HPDE6-E6E7 (cell line): ENCODE measurements around the gene SIAE.

ENCODE experiments used
- DNase-seq: peaks from one replicate; pipeline ENCODE4 v3.0.0; 2011; ENCODE audit warnings: missing footprints; ENCODE audit errors: extremely low spot score

Gene SIAE

DNA sequence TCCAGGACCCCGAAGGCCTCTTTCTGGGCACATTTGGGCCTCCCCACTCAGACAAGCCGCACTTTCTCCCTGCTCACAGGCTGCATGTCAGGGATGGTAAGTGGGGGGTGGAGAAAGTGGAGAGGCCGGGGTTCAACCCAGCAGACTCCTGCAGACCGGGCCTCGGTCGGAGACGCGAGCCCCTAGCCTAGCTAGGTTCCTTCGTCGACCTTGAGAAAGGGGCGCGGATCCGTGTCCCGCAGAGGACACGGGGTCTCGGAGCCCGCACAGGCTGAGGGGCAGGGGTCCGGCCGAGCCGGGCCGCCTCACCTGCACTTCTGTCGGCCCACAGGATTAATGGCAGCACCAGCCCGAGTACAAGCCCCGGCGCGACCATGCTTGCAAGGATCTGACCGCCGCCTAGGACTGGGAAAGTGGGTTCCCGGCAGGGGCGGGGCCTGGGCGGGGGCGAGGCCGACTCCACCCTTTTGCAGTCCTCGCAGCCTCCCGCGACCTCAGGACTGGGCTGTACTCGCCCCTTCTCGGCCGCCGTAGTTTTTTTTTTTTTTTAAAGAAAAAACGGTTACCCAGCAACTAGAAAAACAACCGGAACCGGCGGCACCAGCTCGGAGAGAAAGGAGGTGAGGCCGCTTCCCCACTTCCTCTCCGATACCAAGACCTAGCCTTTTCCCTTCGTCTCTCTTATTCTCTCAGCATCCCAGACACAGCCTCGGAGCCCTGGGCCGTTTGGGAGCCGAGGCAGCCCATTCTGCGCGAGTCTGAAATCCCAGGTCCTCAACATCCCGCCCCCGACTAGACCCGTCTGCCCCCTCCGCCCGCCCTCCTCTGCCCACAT is at the start of gene SIAE, which contains the start of gene SPA17:
TSS of gene SIAE (minus strand) at position 407 of the 835 bp plus-strand sequence. CDS start at position 376, 31 bp downstream.
TSS of gene SPA17 (plus strand) at position 572 of the 835 bp plus-strand sequence. CDS start 1,361 bp downstream, outside the sequence.
- DNase-seq = peak; percentile 92

DNA sequence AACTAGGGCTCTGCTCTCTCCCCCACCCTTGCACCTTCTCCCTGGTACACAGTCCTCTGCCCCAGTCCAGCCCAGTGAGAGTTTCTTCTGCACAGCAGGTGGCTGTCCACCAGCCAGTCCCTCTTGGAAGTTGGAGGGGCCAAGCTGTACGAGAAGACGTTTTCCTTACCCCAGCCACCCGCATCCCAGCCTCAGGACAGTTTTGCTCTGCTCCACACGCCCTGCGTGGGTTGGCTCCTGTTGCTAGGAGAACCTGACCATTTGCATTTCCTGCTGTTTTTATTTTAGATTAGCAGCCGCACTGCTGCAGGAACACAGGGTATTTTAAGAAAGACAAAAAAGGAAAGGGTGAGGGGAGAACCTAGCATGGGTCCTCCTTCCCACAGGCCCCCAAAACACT is 48.6 kb upstream of the SIAE start:
- no peak for DNase-seq

DNA sequence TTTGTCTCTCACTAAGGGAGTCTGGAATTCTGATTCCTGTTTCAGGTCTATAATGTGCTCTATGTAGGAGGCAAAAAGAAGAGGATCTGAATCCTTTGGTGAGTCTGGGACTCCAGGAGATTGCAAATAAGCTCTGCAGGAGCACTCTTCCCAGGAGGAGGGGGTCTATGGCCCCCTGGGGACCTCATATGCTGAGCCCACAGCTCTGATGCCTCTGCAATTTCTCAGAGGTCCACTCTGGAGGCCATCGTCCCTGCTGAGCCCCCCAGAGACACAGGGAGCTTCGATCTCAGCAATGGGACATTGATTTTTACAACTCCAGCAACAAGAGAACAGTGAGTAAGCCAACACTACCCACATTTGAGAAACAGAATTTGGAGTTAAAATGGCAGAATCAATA is 46.0 kb upstream of the SIAE start:
- no peak for DNase-seq

GRCh38 chr11:124718801-124719200 is 45.3 kb upstream of the SIAE start:
- DNase-seq = no peak

DNA sequence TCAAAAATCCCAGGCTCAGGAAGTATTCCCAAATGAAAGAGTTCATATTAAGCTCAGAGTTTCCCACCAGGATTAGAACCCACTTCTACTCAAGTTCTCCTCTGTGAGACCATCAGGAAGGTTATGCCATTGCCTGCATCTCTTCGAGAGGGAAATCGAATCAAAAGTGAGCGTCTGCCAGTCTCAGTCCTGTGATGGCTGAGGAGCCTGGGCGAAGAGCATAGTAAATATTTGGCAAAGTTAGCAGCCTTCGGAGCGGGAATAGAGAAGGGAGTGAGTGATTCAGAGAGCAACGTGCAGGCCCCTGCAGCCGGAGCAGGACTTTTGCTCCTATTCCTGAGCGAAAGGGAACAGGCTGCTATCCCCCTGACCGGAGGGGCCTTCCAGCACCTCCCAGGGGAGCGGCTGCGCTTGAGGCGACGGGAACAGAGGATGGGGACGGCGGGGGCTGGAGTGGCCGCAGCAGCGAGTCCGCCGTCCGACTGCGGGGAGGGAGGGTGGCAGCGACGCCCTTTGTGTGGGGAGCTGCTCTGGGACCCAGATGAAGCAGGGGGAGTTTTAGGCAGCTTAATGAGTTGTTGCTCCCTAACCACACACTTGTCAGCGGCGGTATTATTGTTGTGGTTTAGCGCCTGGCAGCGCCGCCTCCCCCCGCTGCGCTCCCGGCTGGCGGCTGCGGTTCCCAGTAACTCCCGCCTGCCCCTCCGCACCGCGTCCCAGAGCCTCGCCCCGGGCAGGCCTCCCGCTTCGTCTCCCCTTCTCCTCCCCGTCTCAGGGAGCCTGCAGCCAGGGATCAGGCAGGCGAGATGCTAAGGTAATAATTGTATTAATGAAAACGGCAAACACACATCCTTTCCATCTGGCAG is 44.5 kb upstream of the SIAE start:
- DNase-seq = peak; percentile 23

GRCh38 chr11:124717421-124717785 is 43.9 kb upstream of the SIAE start:
- DNase-seq = peak; percentile 64

DNA sequence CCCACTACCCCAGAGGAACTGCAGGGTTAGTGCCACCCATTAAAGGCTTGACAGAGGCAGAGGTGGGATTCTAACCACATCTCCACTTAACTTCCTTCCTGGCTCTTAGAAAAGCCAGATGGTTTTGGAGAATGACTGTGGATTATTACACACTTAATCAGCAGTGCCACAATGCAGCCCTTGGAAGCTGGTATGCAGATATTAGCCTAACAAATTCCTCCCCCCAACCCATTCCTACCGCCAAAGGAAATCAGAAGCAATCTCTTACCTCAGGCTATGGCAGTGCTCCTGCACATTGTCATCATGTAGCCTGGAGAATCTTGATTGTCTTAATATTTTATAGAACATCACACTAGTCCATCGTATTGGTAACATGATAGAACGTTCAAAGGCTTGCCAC is 43.1 kb upstream of the SIAE start:
- no peak for DNase-seq

GRCh38 chr11:124712392-124712791 is 38.9 kb upstream of the SIAE start:
- DNase-seq = no peak

DNA sequence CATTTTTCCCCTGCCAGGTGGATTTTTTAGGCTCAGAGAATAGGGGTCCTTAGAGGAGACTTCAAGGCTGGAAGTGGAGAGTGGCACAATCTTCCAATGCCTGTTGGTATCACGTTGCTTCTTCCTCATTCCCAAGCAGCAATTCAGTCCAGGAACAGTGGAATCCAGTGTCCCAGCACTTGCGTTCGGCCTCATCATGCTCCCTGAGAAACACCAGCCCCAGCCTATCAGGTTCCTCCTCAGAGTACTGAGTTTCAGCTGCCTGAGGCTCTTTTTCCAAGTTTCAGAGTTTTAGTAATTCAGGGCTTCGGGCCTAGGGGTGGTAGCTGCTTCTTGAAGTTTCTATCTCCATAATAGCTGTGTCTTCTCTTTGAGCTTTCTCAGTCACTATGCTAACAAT is 34.3 kb upstream of the SIAE start:
- no peak for DNase-seq

- DNase-seq = no peak
Observed at GRCh38 chr11:124700028-124700427, 26.5 kb upstream of the SIAE start.

- no peak for DNase-seq
Observed at GRCh38 chr11:124699547-124699946, 26.0 kb upstream of the SIAE start.

GRCh38 chr11:124693142-124693541 is 19.6 kb upstream of the SIAE start:
- no peak for DNase-seq

DNA sequence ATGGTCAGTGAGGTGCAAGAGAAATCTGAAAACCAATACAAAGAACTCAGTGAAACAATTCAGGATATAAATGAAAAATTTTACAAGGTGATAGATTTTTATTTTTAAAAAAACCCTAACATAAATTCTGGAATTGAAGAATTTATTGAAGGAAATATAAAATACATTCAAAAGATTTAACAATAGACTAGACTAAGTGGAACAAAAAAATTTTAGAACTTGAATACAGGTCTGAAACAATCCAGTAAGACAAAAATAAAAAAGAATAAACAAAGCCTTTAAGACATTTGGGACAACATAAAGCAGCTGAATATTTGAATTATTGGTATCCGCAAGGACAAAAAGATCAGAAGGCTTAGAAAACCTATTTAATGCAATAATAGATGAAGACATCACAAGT is 8.9 kb upstream of the SIAE start:
- DNase-seq = no peak

DNA sequence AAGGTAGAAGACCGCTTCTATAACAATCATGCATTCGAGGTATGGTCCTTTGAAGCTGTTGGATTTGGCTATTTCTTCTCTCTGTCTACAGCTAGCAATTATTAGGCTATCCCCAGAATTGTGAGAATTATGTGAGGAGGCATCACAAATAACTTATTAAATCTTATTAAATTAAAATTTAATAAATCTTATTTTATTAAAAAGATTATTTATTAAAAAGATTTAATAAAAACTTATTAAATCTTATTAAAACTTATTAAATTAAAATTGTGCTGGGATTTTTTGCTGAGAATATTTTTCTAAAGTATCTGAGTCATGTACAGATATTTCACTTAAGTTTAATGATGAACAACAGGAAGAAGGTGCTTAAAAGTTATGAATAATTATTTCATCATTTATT is 7.9 kb upstream of the SIAE start:
- no peak for DNase-seq

- DNase-seq = no peak
Observed at GRCh38 chr11:124678416-124678815, 4.9 kb upstream of the SIAE start.

DNA sequence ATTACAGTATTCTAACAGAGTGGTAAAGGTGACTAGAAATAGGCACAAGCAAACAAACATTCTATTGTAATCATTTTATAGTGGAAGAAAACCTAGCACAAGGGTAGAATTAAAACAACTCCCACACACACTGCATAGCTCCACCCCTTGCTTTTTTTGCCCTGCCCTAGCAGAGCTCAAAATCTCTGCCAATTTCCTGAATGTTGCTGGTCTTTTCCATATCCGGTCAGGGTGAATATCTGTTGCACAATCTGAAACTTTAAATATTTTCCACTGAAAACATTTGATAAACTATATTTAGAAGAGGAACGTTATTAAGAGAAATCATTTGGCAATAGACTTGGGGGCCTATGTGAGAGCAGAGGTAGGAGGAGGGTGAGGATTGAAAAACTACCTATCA is 2.8 kb upstream of the SIAE start:
- DNase-seq = no peak

GRCh38 chr11:124674571-124674970 is 1.0 kb upstream of the SIAE start:
- DNase-seq = no peak

GRCh38 chr11:124674168-124674517 is 604 bp upstream of the SIAE start:
- no peak for DNase-seq

DNA sequence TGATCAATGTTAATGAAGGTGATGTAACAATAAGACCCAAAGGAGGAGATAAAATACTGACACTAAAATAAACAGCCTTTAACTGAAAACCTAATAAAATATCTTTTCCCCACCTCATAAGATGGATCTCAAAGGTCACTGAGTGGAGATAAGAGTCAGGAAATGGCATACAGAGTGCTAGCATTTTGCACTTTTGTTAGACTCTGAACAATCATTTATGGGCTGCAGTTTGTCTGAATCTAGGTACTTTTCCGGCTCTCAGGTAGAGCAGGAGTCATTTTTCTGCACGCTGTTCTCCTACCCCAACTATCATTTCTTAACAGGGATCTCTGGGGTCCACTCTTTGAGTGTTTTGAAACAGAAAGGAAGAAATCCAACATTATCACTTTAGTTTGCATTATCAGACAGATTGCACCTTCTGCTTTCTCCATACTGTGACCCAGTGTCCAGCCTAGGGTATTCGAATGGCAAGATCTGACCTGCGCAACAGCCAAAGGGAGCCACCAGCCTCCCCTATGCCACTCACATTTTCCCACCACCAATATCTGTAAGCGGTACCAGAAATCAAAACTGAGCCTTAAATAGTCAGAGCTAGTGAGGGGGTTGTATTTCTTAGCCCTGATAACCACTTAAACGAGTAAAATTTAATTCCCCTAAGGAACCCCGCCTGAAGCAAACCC is 863 bp downstream of the SIAE start:
- DNase-seq = no peak

- no peak for DNase-seq
Observed at GRCh38 chr11:124670732-124671131, 2.8 kb downstream of the SIAE start.

- DNase-seq = peak; percentile 59
Observed at GRCh38 chr11:124669193-124669592, 4.3 kb downstream of the SIAE start.

DNA sequence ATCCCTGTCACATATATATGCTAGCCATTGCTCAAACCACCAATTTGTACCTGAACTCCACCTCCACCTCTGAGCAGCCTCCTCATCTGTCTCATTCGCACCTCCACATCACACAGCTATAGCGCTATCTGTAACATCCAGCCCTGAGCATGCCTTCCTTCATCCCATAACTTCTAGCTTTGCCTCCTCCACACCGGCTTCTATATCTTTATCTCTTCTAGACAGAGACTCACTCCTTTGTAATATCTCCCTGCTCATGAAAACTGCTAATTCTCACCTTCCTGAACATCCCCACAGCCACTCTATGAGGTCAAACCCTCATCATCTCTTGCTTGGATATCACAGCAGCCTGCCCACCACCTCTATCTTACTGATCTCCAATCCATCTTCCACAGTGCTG is 5.9 kb downstream of the SIAE start:
- DNase-seq = no peak
